ENCODE measurements around the gene B4GALT1. TPM values are rescaled to one million over a fixed set of nuclear protein-coding genes. Genes with fewer than 3 reads are reported as not detected.

The B4GALT1 gene
- total RNA-seq, 1 donor from 2014 or later, result 115 TPM

DNA sequence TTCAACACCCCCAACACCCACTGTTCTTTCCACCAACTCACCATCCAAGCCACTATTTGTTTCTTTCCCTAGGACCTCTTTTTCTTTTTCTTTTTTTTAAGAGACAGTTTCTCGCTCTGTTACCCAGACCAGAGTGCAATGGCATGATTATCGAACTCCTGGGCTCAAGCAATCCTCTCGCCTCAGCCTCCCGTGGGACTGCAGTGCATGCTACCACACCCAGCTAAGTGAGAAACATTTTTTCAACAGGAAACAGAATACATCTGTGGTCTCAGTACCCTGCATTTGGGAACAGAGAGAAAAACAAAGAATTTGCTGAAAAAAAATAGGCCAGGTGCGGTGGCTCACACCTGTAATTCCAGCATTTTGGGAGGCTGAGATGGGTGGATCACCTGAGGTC lies 24.6 kb downstream of the B4GALT1 start:
- DNase-seq (ENCODE audit: low spot score), result peak; percentile 18

DNA sequence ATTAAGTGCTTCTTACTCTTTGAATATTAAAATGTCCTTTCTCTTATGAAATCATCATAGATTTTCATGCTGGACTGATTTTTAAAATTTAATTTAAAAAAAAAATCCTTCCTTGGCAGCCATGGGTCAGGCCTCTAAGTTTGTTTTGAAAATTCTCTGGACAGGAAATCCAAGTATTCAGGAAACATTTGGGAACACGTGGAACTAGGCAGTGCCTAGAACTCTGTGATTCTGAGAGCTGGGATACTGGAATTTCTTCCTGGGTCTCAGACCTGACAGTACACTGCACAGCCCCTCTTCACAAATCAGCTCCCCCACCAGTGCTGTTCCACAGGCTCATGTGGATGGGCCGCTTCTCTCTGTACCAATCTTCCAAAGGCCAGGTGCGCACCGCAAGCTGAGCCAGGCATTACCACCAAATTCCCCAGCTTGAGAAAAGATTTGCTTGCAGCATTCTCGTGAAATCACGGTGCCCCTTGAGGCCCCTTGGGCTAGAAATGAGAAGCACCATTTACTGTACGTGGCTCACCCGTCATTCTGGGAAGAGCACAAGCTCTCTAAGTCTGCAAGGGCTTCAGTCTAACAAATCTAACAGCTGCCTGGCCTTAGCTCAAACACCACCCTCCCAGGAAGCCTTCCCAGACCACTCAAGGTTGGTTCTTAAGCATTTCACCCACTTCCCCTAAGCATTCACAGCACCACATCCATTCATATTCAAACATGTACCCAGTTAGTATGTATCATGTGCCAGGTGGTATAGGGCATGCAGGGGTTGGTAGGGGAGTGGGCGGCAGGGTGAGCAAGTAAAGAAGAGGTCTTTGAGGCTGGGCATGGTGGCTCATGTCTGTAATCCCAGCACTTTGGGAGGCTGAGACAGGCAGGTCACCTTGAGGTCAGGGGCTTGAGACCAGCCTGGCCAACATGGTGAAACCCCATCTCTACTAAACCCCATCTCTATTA lies 26.5 kb downstream of the B4GALT1 start:
- peak; percentile 72 for DNase-seq (ENCODE audit: low spot score)

GRCh38 chr9:33139421-33140228 lies 27.5 kb downstream of the B4GALT1 start:
- DNase-seq (ENCODE audit: low spot score), result peak; percentile 90

GRCh38 chr9:33138768-33139167 lies 28.4 kb downstream of the B4GALT1 start:
- DNase-seq (ENCODE audit: low spot score), result peak; percentile 49

GRCh38 chr9:33137781-33138264 lies 29.3 kb downstream of the B4GALT1 start:
- DNase-seq (ENCODE audit: low spot score), result peak; percentile 67

- DNase-seq (ENCODE audit: low spot score), result peak; percentile 30
Measured at GRCh38 chr9:33136721-33137670, 30.1 kb downstream of the B4GALT1 start.

GRCh38 chr9:33135470-33135958 lies 31.6 kb downstream of the B4GALT1 start:
- DNase-seq (ENCODE audit: low spot score), result peak; percentile 69

GRCh38 chr9:33135031-33135461 lies 32.1 kb downstream of the B4GALT1 start:
- DNase-seq (ENCODE audit: low spot score), result no peak

DNA sequence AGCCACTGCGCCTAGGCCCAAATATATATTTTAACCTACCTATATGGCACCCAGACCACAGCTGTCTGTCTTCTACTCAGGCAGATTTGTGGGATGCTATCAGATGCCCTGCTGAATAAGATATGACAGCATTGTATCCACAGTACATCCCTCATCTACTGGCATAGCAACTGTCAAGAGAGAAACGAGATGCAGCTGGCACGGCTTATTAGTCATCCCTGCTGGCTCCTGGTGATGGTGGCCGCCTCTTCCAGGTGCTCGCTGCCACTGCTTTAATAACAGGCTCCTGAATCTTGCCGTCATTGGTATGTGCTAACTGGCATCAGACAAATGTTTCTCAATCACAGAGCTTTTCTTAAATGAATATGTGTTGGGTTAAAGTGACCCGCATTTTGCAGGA lies 34.0 kb downstream of the B4GALT1 start:
- DNase-seq (ENCODE audit: low spot score), result peak; percentile 4

- DNase-seq (ENCODE audit: low spot score), result peak; percentile 33
Measured at GRCh38 chr9:33131790-33132772, 35.1 kb downstream of the B4GALT1 start.

DNA sequence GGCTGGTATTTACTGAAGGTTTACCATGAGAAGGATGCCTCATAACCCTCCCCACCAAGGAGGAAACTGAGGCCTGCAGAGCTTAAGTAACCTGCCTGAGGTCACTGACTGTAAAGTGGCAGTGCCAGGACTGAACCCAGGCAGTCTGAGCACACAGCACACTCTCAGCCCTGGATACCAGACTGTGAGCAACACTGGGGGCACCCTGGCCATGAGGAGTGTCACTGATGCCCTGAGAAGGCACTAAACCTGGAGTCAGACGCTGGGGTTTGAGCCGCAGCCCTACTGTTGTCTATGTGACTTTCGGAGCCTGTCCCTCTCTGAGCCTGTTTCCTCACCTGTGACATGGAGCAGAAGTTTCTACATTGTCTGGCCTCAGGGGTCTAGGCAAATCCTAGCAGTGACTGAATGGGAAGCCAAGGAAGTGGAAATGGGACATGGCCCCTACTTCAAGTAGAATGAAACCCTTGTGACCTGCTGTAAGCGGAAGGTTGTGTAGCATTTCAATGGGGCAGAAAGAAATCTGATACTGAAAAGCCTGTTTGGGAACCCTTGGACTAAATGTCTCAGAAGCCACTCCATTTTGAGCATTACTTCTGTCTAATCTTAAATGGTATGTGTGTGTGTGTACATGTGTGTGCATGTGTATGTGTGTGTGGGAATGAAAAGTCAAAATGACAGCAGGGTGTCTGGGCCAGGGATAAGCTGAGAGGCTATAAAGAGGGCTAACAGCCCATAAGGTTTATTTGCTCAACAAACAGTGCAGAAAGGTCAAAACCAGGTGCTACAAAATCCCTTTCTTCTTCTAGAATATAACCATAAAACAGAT lies 36.0 kb downstream of the B4GALT1 start:
- DNase-seq (ENCODE audit: low spot score), result no peak

DNA sequence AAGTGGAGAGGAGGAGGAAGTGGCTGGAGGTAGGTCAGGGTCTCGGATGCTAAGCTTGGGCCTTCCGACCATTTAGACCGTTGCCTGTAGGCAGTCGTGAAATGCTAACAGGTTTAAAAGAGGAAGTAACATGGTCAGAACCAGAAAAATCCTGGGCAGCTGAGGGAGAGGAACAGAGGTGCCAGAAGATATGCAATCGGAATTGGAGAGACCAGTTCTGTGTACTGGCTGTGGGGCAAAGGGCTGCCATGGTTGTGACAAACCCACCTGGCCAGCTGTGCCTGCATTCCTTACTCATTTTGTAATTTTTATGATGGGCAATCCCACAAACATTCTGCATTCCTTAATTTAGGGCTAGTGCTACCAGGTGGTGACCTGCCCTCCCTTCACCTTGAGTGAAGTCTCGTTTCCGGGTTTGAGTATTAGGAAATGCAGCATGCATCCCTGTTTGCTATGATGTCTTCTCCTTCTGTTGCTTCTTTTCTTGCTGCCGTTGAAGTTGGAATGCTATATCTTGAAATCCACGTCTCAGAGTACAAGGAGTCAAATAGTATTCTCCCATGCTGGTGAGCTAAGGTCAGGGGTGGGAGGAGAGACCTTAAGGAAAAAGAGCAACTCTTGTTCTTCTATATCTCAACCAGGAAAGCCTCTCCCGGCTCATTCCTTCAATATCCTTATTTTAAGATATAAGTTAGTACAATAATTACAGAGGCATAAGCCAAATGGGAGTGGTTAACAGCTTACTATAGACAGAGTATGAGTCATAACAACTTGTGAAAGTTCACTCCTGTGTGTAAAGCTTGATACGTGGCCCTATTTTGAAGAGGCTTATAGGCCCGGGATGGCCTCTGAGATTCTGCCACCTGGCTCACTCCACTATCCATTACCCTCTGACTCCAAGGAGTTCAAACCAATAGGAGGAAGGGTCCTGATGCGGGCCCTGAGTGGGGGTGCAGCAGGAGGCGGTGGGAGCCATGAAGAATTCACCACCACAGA lies 37.0 kb downstream of the B4GALT1 start:
- peak; percentile 49 for DNase-seq (ENCODE audit: low spot score)

DNA sequence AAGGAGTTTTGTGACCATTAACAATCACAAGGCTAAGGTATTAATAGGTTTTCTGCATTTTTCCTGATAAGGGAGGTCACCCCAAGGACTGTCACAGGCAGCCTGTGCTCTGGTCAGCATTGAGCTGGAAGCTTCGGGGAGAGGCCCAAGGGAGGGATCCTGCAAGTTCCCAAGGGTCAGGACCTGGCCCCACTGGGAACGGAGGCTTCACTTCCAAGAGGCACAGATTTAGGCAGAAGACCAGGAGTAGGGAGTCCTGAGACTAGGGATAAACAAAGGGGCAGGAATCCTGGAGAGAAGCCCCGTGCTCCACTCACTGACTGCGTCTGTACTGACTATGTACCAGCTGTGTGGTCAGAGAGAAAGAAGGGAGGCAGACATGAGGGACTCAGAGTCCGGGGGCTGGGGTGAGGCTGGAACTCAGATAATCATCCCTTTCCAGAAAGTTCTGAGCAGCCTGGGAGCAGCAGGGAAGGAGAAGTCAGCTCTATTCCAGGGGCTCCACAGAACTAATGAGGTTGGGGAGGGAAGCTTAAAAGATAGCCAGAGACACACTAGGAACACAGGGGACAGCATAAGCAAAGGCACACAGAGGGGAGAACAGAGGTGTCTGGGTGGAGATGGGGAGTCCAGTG lies 37.8 kb downstream of the B4GALT1 start:
- peak; percentile 74 for DNase-seq (ENCODE audit: low spot score)

DNA sequence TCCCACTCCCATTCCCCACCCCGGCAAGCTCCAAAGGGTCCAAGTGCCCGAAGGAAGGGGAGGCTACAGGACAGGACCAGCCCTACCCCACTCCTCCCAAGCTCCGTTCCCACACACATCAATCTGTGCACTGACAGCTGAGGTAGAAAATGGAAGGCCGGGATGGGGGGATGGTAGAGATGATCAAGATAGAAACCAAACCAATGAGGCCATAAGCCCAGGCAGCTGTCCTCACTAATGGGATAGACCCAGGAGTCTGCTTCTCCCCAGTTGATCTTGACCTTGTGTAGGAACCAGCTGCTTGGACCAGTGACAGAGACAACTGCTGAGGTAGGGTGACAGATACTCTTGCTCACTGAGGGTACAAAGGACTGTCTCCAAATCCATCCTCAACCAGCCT lies 38.6 kb downstream of the B4GALT1 start:
- DNase-seq (ENCODE audit: low spot score), result no peak

- DNase-seq (ENCODE audit: low spot score), result no peak
Measured at GRCh38 chr9:33127881-33128280, 39.3 kb downstream of the B4GALT1 start.
